HG03342 (cell line): Measurements from ENCODE around the gene ABTB2.

Experiments
- ATAC-seq: cut with Tn5 transposase; IDR thresholded peaks from one replicate; pipeline ENCODE4 v1.9.1; 2021; ENCODE audit warnings: mild to moderate bottlenecking, moderate library complexity; ENCODE audit not compliant: unreplicated experiment

Gene ABTB2

DNA sequence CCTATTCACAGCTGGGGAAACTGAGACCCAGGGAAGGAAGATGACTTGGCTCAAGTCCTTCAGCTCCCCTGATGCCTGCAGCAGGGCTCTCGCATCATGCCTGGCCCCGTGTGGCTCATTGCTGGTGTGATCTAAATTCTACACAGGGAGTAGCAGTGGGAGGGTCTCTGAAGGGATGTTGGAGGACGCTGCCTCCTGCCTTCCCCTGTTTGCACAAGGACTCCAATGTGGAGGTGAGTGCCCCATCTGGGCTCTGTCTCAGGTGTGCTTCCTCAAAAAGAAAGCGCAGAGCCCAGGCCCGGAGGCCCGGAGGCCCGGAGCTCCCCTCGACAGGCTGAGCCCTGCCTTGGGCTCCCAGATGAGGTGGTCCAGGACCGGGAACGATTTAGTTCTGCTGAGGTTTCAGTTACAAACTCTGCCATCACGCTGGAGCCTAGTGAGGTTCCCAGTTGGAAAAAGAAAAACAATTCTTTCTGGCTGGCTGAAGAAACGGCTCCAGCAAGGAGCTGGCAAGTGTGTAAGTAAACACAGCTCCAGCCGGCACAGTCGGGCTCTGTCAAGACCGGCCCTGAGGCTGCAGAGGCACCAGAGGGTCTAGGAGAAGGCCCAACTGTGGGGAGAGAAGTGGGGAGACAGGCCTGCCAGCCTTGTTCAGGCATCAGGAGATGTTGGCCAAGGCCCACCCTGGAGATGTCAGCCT, 202.6 kb downstream of the ABTB2 start:
- ATAC-seq: no peak

DNA sequence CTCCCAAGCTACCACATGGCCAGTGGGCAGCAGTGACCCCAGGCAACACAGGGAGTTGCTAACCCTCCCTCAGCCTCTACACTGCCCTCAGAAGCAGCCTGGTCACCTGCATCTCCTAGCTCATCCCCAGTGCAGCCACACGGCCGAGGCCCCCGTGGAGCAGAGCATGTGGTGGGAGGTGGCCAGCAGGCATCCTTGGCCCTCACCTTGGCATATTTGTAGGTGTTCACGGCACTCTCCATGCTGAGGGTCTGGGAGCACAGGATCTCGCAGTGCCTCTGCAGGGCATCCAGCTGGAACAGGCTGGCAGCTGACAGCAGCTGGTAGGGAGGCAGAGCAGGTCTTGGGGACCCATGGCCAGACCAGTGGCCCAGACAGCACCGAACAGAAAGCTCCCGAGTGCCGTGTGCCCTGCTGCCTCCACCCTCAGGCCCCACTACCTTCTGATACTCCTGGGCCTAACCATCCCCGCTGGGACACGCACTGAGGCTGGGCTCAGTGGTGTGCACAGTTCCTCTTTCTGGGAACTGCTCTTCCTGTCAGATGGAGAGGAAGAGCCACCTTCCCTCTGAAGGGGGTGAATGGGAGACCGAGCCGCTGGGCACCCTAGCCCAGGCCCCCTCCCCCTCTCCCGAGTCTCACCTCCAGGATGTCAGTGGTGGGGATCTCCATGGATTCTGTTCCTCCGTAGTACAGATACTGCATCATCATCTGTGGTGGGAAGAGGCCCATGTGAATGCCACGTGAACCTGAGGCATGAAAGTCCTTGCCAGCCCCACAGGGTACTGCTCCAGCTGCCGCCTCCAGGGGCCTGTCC, 203.5 kb downstream of the ABTB2 start:
- ATAC-seq: peak; percentile 72

DNA sequence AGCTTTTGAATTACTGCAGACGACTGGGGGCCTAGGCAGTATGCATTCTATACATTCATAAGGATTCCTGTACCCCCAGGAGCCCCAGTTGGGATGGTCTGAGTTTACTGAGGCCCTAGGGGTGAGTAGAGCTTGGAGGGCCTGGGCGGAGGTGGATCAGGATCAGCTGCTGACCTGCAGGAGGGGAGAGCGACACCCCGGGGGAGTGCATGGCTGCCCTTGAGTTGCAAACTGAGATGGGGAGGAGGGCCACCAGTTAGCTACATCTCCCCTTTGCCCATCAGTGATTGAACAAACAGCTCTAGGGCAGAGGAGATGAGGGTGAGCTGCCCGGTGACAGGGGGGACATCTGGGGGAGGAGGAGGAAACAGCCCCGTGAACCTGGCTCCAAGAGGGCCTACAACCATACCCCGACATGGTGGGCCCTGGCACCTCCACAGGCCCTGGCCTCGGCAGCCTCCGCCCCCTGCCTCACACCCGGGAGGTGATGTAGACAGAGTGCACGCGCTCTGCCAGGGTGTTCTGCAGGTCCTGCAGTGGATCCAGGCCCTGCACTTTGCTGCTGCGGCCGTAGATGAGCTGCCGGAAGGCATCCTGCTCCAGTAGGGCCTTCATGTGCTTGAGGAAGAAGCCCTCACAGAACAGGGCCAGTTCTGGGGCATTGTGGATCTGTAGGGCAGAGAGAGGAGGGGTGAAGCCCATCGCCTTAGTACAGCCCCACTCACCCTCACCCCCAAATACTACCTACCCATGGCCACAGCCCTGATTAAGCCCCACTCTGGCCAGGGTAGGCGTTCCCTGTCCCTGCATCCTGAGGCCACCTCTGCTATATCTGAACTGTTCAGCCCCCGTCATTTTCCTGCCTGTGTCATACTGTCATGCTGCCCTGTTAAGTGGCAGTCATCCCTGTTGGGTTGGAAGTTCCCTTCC, 205.6 kb downstream of the ABTB2 start:
- ATAC-seq: no peak

DNA sequence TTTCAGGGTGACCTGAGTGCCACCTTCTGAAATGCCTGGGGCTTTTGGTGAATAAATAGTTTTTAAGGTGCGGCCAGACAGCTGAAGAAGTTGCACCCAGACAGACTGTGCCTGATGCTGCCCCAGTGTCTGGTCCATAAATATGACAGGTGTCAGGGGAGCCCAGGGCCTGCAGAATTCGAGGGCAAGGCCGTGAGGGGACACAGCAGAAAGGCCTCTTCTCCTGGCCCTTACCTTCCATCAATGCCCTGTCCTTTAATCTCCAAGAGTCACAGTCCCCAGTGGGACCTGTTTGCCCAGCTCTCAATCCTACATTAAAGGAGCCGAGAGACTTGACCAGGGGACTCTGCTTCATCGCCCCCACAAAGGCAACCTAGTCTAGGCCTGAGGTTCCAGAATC, 206.6 kb downstream of the ABTB2 start:
- no peak for ATAC-seq

DNA sequence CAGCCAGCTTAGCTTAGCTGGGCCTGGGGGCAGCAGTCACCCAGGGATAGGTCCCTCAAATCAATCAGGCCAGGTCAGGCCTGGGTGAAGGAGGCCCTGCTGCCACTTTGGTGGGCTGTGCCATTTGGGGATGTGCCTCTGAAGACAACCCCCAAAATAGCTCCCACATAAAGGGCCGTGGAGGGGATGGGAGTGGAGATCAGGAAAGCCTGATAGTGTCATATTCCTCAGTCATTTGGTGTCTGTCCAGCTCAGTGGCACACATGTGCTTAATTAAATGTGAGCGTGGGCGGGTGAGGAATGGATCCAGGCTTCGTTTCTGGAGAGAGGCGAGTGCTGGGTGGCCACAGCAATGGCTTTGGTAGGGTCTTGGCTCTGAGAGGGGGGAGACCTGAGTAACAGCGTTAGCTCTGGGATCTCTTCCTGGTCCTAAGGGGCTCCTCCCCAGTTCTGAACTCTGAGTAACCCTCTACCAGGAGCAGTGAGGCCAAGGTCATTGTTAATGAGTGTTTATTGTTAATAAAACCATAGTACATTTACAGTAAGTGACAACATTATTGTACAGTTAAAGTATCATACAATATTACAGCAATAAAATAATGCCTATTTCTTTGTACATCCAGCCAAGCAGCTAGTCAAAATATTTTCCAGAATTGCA, 207.2 kb downstream of the ABTB2 start:
- ATAC-seq: no peak

DNA sequence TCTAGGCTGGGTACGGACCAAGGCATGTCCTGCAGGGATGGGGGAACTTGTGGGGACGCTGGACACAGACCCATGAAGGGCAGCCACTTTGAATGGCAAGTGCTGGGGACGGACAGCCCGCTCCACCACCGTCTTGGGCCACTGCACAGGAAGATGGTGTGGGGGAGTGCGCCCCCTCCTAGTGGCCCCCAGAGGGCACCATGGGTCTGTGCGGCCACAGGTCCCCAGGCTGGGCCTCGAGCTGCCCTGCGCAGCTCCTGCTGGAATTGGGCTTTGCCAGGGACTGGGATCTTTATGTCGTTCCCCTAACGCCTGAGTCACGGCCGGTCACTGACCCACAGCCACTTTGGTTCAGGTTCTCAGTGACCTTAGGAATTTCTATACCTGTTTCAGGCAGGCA, 208.0 kb downstream of the ABTB2 start:
- ATAC-seq: no peak

DNA sequence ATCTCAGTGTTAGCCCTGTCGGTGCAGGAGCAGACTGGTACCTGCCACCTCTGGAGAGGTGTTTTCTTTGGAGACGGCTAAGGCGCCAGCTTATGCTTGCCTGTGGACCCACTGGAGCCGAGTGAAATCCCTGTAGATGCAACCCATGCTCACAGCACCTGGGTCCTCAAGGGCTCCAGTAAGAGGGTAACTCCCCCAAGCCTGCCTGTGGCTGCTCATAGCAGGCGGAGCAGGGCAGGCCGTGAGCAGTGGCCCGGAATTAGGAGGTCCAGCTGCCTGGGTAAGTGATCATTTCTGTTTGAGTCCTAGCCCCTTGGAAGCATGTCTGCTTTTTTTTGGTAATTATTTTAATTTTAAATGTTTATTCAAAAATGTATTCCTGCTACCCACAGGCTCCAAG, 208.5 kb downstream of the ABTB2 start:
- no peak for ATAC-seq

DNA sequence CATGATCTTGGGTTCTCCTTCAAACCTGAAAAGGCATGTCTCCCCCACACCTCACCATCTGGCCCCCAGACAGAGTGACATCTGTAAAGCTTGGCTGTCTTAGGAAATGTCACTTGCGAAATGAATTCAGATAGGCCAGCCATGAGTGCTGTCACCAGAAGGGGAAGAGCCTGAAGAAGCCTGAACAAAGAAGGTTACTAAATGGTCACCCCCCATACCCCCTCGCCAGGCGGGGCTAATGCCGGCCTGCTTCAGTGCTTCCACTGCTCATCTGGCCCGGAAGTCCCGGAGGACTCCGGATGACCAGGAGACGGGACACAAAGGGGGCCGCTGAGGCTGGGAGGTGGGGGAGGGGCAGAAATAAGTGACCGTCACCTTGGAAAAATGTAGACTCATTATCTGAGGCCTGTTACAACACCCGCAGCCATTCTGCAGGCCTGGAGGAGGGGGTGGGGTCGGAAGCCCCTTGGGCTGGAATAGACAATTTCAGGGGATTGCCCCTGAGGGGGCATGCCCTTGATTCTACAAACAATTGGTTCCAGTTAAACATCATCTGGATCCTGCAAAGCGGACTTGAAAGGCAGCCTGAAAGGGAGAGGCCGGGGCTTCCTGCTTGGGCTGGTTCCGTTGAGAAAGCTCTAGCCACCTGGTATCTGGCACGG, 209.2 kb downstream of the ABTB2 start:
- ATAC-seq: no peak

DNA sequence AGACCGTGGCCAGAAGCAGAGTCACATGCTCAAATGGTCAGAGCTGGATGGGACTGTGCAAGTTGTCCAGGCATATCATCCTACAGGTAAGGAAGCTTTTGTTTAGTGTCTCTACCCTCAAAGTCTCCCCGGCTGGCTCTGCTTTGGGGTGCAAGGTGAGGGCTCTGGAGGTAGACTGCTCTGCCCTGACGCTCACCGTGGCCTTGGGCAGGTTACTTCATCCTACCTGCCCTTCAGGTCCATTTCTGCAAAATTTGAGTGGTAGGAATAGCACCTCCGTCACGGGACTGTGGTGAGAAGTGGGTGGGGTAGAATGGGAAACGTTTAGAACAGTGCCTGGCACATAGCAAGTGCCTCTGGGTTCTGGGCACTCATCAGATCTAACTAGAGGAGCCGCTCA, 210.2 kb downstream of the ABTB2 start:
- ATAC-seq: no peak

DNA sequence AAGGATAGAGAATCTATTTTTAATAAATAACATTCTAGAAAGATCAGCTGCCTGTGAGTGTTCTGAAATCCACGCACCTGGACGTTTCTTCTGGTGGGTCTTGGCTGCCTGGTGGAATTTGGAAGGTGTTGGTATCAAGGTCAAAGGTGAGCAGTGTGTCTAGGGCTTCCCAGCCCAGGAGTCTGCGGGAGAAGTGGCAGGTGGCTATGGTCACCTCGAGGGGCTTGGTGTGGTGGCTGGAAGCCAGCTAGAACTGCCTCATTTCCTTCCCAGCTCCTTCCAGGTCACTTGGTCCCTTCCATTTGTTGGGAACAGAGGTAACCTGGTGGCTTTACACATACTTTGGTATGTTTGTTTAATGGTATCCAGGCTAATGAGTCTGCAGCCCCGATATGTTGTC, 210.9 kb downstream of the ABTB2 start:
- no peak for ATAC-seq

DNA sequence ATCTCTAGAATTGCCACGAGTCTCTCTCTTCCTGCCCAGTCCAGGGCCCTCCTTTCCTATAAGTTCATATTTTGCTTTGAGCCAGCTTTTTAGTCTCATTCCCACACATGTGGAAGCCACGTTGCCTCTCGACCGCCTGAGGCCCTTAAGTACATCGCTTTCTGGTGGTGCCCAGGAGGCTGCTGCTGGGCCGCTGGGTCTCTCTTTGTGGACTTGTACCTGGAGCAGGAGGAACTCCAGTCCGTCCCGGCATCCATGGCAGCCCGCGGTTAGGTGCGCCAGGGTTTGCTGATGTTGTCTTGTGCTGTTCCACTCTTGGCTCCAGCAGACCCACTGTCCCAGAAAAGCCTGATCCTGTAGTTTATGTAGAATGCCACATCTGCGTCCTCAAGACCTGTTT, 211.4 kb downstream of the ABTB2 start:
- ATAC-seq: no peak

DNA sequence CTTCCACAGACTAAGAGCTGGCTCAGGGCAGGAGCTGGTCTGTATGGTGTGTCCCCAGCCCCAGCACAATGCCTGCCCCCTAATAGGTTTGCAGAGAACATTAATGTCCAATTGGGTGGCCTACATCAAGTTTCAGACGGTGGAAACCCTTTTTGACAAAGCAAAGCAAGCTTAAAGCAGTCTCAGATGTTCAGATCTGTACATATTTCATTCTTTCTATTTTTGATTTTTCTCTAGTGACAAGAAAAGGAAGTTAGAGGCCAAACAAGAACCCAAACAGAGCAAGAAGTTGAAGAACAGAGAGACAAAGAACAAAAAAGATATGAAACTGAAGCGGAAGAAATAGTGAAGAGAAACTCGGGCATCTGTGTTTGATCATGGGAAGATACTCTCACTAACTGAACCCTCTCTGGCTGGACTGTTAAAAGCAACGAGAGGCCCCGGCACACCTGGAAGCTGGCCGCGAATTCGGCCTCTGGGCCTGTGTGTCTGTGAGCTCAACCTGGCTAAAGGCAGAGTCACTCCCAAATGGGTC, 211.9 kb downstream of the ABTB2 start:
- ATAC-seq: peak; percentile 39

DNA sequence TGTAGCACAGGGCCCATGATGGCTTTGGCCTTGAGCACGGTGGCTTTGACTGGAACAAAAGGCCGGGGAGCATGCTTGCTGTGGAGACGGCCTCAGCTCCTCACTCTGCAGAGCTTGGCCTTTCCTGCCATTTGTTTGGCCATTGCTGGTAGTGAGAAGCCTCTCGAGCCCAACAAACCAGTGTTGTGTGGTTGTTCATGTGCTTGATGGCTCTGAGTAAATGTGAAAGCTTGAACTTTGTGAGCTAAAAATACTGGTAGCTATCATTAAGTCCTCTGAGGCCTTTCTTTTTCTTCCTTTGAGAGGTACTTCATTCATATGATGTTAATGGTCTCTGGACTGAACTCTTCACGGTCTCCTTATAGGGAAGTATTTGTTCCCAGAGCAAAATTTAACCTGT, 212.7 kb downstream of the ABTB2 start:
- no peak for ATAC-seq

DNA sequence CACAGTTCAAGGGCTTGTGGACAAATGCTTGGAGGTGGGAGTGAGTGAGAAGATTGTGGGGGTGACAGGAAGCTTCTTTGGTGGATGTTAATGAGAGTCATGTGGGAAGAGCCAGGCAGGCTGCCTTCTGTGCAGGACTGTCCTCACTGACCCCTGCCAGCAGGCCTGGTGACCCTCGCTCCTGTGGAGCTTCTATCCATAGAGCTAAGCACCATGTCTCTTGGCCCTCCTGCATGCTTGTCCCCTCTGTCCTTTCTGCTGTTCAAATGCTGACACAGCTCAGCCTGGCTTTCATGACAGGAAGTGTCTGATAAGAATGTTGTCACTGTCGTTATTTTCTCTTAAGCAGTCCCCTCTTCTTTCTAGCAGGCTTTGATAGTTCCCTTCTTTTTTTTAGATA, 214.8 kb downstream of the ABTB2 start:
- ATAC-seq: no peak

DNA sequence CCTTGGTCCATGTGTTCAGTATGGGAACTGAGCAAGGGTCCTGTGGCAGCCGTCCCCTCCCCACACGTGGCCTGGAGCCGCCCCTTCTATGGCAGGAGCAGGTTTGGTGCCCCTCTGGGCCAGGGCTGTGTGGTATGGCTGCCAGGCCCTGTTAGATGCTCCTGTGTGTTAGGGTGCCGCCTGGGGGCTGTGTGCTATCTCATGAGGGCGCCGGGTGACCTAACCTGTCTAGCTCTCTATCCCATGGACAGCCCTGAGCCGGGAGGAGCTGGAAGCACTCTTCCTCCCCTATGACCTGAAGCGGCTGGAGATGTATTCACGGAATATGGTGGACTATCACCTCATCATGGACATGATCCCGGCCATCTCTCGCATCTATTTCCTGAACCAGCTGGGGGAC, 217.7 kb downstream of the ABTB2 start:
- no peak for ATAC-seq

DNA sequence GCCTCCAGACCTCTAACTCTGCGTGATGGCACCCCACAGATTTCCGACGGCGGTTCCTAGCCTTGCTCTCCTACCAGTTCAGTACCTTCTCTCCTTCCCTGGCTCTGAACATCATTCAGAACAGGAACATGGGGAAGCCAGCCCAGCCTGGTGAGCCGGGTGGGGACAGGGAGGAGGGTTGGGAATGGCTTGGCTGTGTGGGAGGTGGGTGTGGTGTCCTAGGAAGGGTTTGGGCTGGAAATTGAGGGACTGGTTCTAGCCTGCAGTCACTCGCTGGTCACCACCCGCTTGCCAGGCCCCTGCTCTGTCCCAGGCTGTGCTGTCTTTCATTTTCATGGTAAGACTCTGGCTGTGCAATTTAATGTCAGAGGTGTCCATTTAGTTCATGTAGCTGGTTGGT, 218.5 kb downstream of the ABTB2 start:
- ATAC-seq: no peak

DNA sequence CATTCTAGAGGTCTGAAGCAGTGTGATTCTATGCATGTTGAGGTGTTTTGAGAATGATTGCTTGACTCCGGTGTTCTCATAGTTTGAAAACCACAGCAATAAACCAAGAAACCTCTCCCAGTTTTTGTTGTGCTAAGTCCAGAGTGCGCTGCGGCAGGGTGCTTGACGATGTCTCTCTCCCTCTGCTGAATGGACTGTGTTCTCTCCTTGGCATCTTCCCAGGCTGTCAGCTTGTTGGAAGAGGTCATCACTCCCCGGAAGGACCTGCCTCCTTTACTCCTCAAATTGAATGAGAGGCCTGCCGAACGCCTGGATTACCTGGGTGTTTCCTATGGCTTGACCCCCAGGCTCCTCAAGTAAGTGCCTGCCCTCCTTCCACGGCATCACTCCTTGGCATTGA, 221.4 kb downstream of the ABTB2 start:
- ATAC-seq: no peak

DNA sequence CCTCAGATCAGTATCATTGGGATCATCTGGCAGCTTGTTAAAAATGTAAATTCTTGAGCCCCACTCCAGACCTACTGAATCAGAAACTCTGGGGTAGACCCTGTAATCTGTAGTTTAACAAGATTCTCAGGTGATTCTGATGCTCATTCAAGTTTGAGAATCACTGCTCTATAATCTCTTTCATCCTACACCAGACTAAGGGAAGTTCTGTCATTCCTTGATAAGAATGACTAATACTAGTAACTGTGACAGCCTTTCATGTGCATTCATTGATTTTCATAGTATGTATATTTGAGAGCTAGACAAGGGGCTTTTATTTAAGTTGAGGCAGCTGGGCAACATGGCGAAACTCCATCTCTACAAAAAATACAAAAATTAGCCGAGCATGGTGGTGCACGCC, 222.4 kb downstream of the ABTB2 start:
- ATAC-seq: no peak

DNA sequence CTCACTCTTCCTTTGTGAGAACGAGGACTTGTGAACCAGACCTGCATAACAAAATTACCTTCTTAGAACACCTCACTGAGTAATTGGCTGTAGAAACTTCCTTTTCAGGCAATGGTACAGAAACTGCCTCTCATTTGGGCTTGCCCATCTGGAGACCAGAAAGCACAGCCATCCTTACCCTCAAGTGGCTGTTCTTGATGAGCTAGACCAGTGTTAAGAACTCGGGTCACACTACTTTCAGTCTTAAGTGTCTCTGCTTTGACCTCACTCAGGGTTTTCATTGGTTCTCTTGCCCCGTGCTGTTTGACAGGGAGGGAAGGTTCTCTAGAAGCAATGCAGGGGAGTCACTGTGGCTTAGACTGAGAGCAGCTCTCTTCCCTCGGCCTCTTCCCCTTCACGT, 223.0 kb downstream of the ABTB2 start:
- ATAC-seq: no peak

DNA sequence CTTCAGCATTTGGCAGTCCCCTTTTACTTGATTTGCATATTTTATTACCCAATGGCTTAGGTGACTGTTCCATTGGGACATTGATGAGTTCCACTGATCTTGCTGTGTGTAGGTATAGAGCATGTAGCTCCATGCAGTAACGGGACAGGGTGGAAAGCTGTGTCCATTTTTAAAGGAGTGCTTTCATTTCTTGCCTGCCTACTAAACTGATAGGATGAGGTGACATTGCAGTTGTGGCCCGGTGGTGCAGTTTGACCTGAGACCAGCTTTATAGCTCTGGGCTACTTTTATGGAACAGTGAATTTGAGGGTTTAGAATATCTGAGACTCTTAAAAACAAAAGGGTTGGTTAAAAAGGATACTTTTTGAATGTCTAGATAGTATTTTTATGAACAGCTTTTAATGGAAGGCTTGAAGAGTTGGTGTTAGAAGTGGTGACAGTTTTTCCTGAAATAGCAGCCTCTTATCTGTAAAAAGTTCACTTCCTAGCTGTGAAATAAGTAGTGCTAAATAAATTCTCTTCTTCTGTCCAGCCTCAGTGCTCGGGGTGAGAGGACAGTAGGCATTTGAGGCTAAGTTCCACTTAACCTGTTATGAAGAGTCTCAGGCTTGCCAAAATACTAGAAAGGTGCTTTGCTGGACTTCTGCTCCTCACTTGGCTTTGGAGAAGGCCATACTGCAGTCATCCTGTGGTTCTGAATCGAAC, 225.4 kb downstream of the ABTB2 start:
- no peak for ATAC-seq
